Liver (tissue), 9 donors: ENCODE data around the gene VWA3B. TPM values are rescaled to one million over a fixed set of nuclear protein-coding genes. Genes with fewer than 3 reads are reported as not detected.

Experiments used
- DNase-seq: peaks from one replicate; pipeline ENCODE4 v3.0.0-alpha.2; 2017; ENCODE audit warnings: low spot score
- H3K27ac ChIP-seq, 2 donors: one replicate each; pipeline ENCODE4 v1.7.0; 2013; ENCODE audit warnings: inconsistent platforms in 2 of 2, low read length in 2 of 2, control low read depth in 1 of 2, low read depth in 1 of 2, mild to moderate bottlenecking in 1 of 2
- H3K27me3 ChIP-seq, 4 donors: one replicate each; pipeline versions ENCODE4 v1.6.1 to v1.7.0; 2013; ENCODE audit warnings: low read length in 3 of 4, inconsistent platforms in 1 of 4, mild to moderate bottlenecking in 1 of 4, moderate library complexity in 1 of 4; ENCODE audit not compliant: control insufficient read depth in 4 of 4, insufficient read depth in 4 of 4
- H3K36me3 ChIP-seq, 4 donors: one replicate each; pipeline versions ENCODE4 v1.6.1 to v1.7.0; 2013; ENCODE audit warnings: low read length in 3 of 4, mild to moderate bottlenecking in 3 of 4, low read depth in 1 of 4, moderate library complexity in 1 of 4; ENCODE audit not compliant: control insufficient read depth in 4 of 4, insufficient read depth in 3 of 4
- H3K4me1 ChIP-seq, 4 donors: one replicate each; pipeline versions ENCODE4 v1.6.1 to v1.7.0; 2013; ENCODE audit warnings: low read length in 3 of 4, mild to moderate bottlenecking in 3 of 4, moderate library complexity in 1 of 4; ENCODE audit not compliant: control insufficient read depth in 4 of 4, insufficient read depth in 4 of 4
- H3K4me3 ChIP-seq, 3 donors: one replicate each; pipeline versions ENCODE4 v1.6.1 to v1.7.0; 2013; ENCODE audit warnings: low read length in 3 of 3, control low read depth in 1 of 3, low read depth in 1 of 3, mild to moderate bottlenecking in 1 of 3
- H3K9ac ChIP-seq, 2 donors: one replicate each; pipeline ENCODE4 v1.7.0; 2013; ENCODE audit warnings: low read length in 2 of 2, mild to moderate bottlenecking in 2 of 2, moderate library complexity in 2 of 2, control low read depth in 1 of 2, low read depth in 1 of 2
- H3K9me3 ChIP-seq, 4 donors: one replicate each; pipeline versions ENCODE4 v1.6.1 to v1.7.0; 2013; ENCODE audit warnings: low read length in 3 of 4; ENCODE audit not compliant: control insufficient read depth in 4 of 4
- ATF3 ChIP-seq: IDR thresholded peaks from 2 replicates; pipeline ENCODE4 v1.6.1; 2016; ENCODE audit warnings: antibody characterized with exemption
- CTCF ChIP-seq: fragments of 150-350 bp; IDR thresholded peaks from 2 replicates; pipeline ENCODE4 v1.5.1; 2017; ENCODE audit warnings: improper control_type of control experiment, low read depth, low read length; ENCODE audit not compliant: missing input control
- EGR1 ChIP-seq, 2 donors: IDR thresholded peaks; 2 replicates each; pipeline ENCODE4 v1.6.1; 2016 to 2018; ENCODE audit warnings: antibody characterized with exemption in 2 of 2, low read depth in 2 of 2
- FOXA1 ChIP-seq: IDR thresholded peaks from 2 replicates; pipeline ENCODE4 v1.6.1; 2016; ENCODE audit warnings: antibody characterized with exemption
- GABPA ChIP-seq, 2 donors: IDR thresholded peaks in 1 of 2; conservative IDR thresholded peaks in 1 of 2; 2 replicates each; pipeline ENCODE4 v1.6.1; 2016; ENCODE audit warnings: antibody characterized with exemption in 2 of 2, mild to moderate bottlenecking in 1 of 2, moderate library complexity in 1 of 2
- HNF4G ChIP-seq: IDR thresholded peaks from 2 replicates; pipeline ENCODE4 v1.6.1; 2016; ENCODE audit warnings: antibody characterized with exemption
- JUND ChIP-seq, 2 donors: IDR thresholded peaks; 2 replicates each; pipeline ENCODE4 v1.6.1; 2016; ENCODE audit warnings: antibody characterized with exemption in 2 of 2
- MAX ChIP-seq: IDR thresholded peaks from 2 replicates; pipeline ENCODE4 v1.6.1; 2016; ENCODE audit warnings: antibody characterized with exemption
- NR2F2 ChIP-seq: IDR thresholded peaks from 2 replicates; pipeline ENCODE4 v1.6.1; 2016; ENCODE audit warnings: antibody characterized with exemption
- RAD21 ChIP-seq, 2 donors: IDR thresholded peaks; 2 replicates each; pipeline ENCODE4 v1.6.1; 2016; ENCODE audit warnings: antibody characterized with exemption in 2 of 2, mild to moderate bottlenecking in 2 of 2
- REST ChIP-seq: IDR thresholded peaks from 2 replicates; pipeline ENCODE4 v1.6.1; 2016; ENCODE audit warnings: antibody characterized with exemption, mild to moderate bottlenecking
- RXRA ChIP-seq, 2 donors: IDR thresholded peaks; 2 replicates each; pipeline ENCODE4 v1.6.1; 2017 to 2018; ENCODE audit warnings: antibody characterized with exemption in 2 of 2, mild to moderate bottlenecking in 1 of 2
- SP1 ChIP-seq: IDR thresholded peaks from 2 replicates; pipeline ENCODE4 v1.6.1; 2018; ENCODE audit warnings: antibody characterized with exemption, mild to moderate bottlenecking
- TAF1 ChIP-seq: conservative IDR thresholded peaks from 2 replicates; pipeline ENCODE4 v1.6.1; 2016; ENCODE audit warnings: antibody characterized with exemption, mild to moderate bottlenecking
- YY1 ChIP-seq: IDR thresholded peaks from 2 replicates; pipeline ENCODE4 v1.6.1; 2016; ENCODE audit warnings: antibody characterized with exemption, mild to moderate bottlenecking
- ZBTB33 ChIP-seq: IDR thresholded peaks from 2 replicates; pipeline ENCODE4 v1.6.1; 2016; ENCODE audit warnings: antibody characterized with exemption
- WGBS: extraction: QIAGEN DNeasy Blood & Tissue Kit; methylation state at CpG from one replicate; pipeline ENCODE4 v1.1.7; 2013; 5-methylcytosine and 5-hydroxymethylcytosine counted together
- polyA plus RNA-seq, 2 donors: library from polyadenylated mRNA; stranded (reverse) in 1 of 2; unstranded in 1 of 2; fragments of 200-250 nt in 1 of 2; fragments of >200 nt in 1 of 2; fragmentation: Nextera tagmentation in 1 of 2; extraction: Ambion mirVana in 1 of 2; gene quantifications; one replicate each; pipeline versions ENCODE4 v1.2.1 to v1.2.3, GENCODE V29; 2013 to 2015
- total RNA-seq, 2 donors: library from RNA; depleted of rRNA; stranded (reverse); fragments of >200 nt; gene quantifications; one replicate each; pipeline ENCODE4 v1.2.3, GENCODE V29; 2014
- donor health status: healthy.
- donor health status: healthy.
- donor health status: healthy.
- donor health status: healthy.
- donor health status: healthy.

Gene VWA3B
- total and polyA plus RNA-seq, 4 donors, result 0.08 TPM; not detected in 3

- TF ChIP-seq TAF1 (no peak), HNF4G (no peak), YY1 (no peak), GABPA (IDR thresholded peaks at IDR 0.05 in 1 of 2, conservative IDR thresholded peaks at IDR 0.05 in 1 of 2) (no peak), JUND (IDR thresholded peaks at IDR 0.05) (no peak), CTCF (no peak), RAD21 (IDR thresholded peaks at IDR 0.05) (no peak)
- no peak overlapping the region for H3K27ac ChIP-seq
- DNase-seq, result no peak
- no peaks in the 10 kb centered on the region for H3K27me3 ChIP-seq
- H3K4me1 ChIP-seq, result peaks cover 11 to 22% (median 18%) of the 10 kb centered on the region in 4 donors
- no peak overlapping the region for H3K4me3 ChIP-seq
- no peaks in the 10 kb centered on the region for H3K9me3 ChIP-seq
- H3K36me3 ChIP-seq, result no peaks in the 10 kb centered on the region
- no peak overlapping the region for H3K9ac ChIP-seq
- 78% methylated on average over 8 of the region's 8 CpGs for WGBS
Measured at GRCh38 chr2:98299211-98299905, 212.4 kb downstream of the VWA3B start.

- H3K9me3 ChIP-seq, result no peaks in the 10 kb centered on the region
- H3K4me3 ChIP-seq, result no peak overlapping the region
- no peaks in the 10 kb centered on the region for H3K27me3 ChIP-seq
- H3K9ac ChIP-seq, result no peak overlapping the region
- no peak overlapping the region for H3K27ac ChIP-seq
- DNase-seq, result no peak
- peaks cover 6 to 13% (median 9%) of the 10 kb centered on the region in 4 donors for H3K4me1 ChIP-seq
- TF ChIP-seq REST (no peak), GABPA (IDR thresholded peaks at IDR 0.05 in 1 of 2, conservative IDR thresholded peaks at IDR 0.05 in 1 of 2) (no peak), JUND (IDR thresholded peaks at IDR 0.05) (no peak), CTCF (no peak), FOXA1 (no peak), YY1 (no peak), ZBTB33 (no peak), ATF3 (no peak), TAF1 (no peak), MAX (no peak), SP1 (no peak), RXRA (IDR thresholded peaks at IDR 0.05) (no peak), EGR1 (IDR thresholded peaks at IDR 0.05; ENCODE audit: low read depth in 2 of 2) (no peak), NR2F2 (no peak)
- no peaks in the 10 kb centered on the region for H3K36me3 ChIP-seq
- WGBS, result 88% methylated on average over 12 of the region's 12 CpGs
Measured at GRCh38 chr2:98300141-98300874, 213.3 kb downstream of the VWA3B start.
